Vagina (tissue), 2 donors: ENCODE results near the gene ERAL1.
A peak's percentile ranks its signal among the peaks of the same experiment; 100 is the strongest.

ENCODE experiments used
- CTCF ChIP-seq, 3 experiments: fragments of 450-650 bp in 2 of 3; fragments of 200-600 bp in 1 of 3; sonication (generic) in 1 of 3; IDR thresholded peaks; one replicate each; pipeline ENCODE4 v1.5.1; 2017 to 2019; ENCODE audit warnings: antibody characterized with exemption in 3 of 3, mild to moderate bottlenecking in 2 of 3, moderate library complexity in 2 of 3
- POLR2AphosphoS5 ChIP-seq, 2 donors: sonication (generic); formaldehyde crosslinking; IDR thresholded peaks; one replicate each; pipeline ENCODE4 v1.9.0; 2017; ENCODE audit warnings: antibody characterized with exemption in 2 of 2, mild to moderate bottlenecking in 2 of 2, low read depth in 1 of 2; ENCODE audit not compliant: insufficient read depth in 1 of 2

- TF ChIP-seq CTCF (IDR thresholded peaks at IDR 0.05) (no peak), POLR2AphosphoS5 (IDR thresholded peaks at IDR 0.05; ENCODE audit: insufficient read depth in 1 of 2, low read depth in 1 of 2) (peak in 1 of 2 donors; percentile 48)
These were observed 53.9 kb downstream of the ERAL1 start for GRCh38 chr17:28908640-28909167.
